ENCODE measurements around the gene CDS2.

CDS2 gene

DNA sequence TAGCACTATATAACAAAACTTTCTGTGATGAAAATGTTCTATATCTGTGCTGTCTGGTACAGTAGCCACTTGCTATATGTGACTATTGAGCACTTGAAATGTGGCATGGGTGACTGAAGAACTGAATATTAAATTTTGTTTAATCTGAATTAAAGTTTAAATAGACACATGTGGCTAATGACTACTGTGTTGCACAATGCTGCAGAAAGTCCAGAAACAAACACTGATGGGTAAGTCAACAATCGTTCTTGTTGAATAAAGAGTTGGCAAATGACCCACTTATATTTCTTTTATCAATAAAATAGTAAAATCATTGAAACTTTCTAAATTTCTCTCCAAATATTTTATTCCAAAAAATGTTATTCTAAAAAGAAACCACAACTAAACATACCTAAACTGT is 108.2 kb downstream of the CDS2 start:
- no peaks in the 10 kb centered on the region for H3K4me1 ChIP-seq (ENCODE audit: low read depth, poor library complexity, severe bottlenecking)
- H3K36me3 ChIP-seq (ENCODE audit: insufficient read depth) = no peaks in the 10 kb centered on the region
- H3K27ac ChIP-seq = no peak overlapping the region
- H3K79me2 ChIP-seq (ENCODE audit: insufficient read depth, low read depth) = no peaks in the 10 kb centered on the region
- H2AFZ ChIP-seq (ENCODE audit: low read depth) = no peak overlapping the region
- no peak overlapping the region for H3K4me2 ChIP-seq
- H4K20me1 ChIP-seq (ENCODE audit: insufficient read depth) = no peaks in the 10 kb centered on the region
- no peak for TF ChIP-seq CTCF (conservative IDR thresholded peaks at IDR 0.05; ENCODE audit: low read depth, low read length)
- no peak overlapping the region for H3K9ac ChIP-seq
- no peak overlapping the region for H3K4me3 ChIP-seq (IDR thresholded peaks at IDR 0.05; ENCODE audit: insufficient read depth, low read depth, low read length)
- H3K27me3 ChIP-seq (ENCODE audit: insufficient read depth, low read depth) = no peaks in the 10 kb centered on the region

Measured in KMS-11 (cell line).